AG04450 (cell line): ENCODE measurements around the gene TSPO2. TPM values are rescaled to one million over a fixed set of nuclear protein-coding genes. Genes with fewer than 3 reads are reported as not detected.
"Not testable (repeated sequence)": the region's sequence is repeated elsewhere in the genome, so short reads cannot be mapped to it uniquely, and the experiment has no call there.

Experiments used
- CTCF ChIA-PET: fragments of 300-600, 350-600 bp; formaldehyde crosslinking; extraction: SDS; loops from one replicate; lab custom pipeline; 2022; ENCODE audit warnings: antibody characterized with exemption, inconsistent platforms; lab: Charles Lee
- POLR2A ChIA-PET: fragments of 350-600 bp; formaldehyde crosslinking; extraction: SDS; loops from one replicate; lab custom pipeline; 2021; ENCODE audit warnings: antibody characterized with exemption, inconsistent platforms; lab: Yijun Ruan, JAX
- DNase-seq: peaks from one replicate; pipeline ENCODE4 v3.0.0-alpha.2; 2011; ENCODE audit warnings: low read depth, low spot score
- H3K27ac ChIP-seq: one replicate; pipeline ENCODE4 v1.5.1; 2012; ENCODE audit warnings: low read depth, low read length, control low read depth
- H3K27me3 ChIP-seq: one replicate; pipeline ENCODE4 v1.6.0; 2012; ENCODE audit warnings: low read length; ENCODE audit not compliant: control insufficient read depth, insufficient read depth
- H3K4me3 ChIP-seq: 2 replicates; pipeline ENCODE4 v1.5.1; 2011; ENCODE audit warnings: mild to moderate bottlenecking, low read depth, low read length, control low read depth
- H3K9me3 ChIP-seq: 2 replicates; pipeline ENCODE4 v1.5.1; 2012; ENCODE audit warnings: low read length; ENCODE audit not compliant: control insufficient read depth, insufficient read depth
- polyA plus RNA-seq: library from polyadenylated mRNA; depleted of rRNA; stranded (reverse); fragments of >200 nt; gene quantifications from 2 replicates; pipeline ENCODE4 v1.2.3, GENCODE V29; 2011
- TF ChIP-seq, protein P1 (sequence below): IDR thresholded peaks from 2 replicates; pipeline ENCODE4 v1.5.1; 2011; ENCODE audit warnings: low read depth, low read length, control low read depth, inconsistent platforms

TSPO2 gene
- polyA plus RNA-seq, 1 experiment: not detected

DNA sequence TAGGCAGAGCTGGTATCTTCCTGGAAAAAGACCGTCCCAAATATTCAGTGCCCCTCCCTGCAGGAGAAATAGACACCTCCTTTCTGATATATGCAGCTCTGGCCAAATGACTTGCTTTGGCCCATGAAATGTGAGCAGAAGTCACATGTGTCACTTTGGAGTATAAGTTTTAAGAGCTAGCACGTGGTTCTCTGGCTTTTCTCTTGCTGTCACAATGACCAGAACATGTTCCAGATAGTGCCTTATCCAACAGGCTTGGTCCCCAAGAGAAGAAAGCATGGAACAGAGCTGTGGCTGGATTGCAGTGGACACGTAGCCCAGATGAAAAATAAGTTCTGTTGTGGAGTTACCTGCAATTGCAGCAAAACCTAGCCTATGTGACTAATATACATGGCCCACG lies 43.6 kb upstream of the TSPO2 start:
- peaks cover 14% of the 10 kb centered on the region for H3K27me3 ChIP-seq
- H3K4me3 ChIP-seq: no peak overlapping the region
- H3K27ac ChIP-seq: no peak overlapping the region
- no peaks in the 10 kb centered on the region for H3K9me3 ChIP-seq
- ChIA-PET POLR2A (interaction anchor here (0.7 kb wide), 1 partner anchor 31 kb away, joined by 5 read pairs; no protein-coding TSS in a partner anchor), CTCF (interaction anchor here (0.6 to 3.0 kb wide), 8 partner anchors 10 to 123 kb away, joined by 3 to 14 read pairs (median 4); no protein-coding TSS in a partner anchor)
- no peak for DNase-seq
- TF ChIP-seq, protein P1, sequence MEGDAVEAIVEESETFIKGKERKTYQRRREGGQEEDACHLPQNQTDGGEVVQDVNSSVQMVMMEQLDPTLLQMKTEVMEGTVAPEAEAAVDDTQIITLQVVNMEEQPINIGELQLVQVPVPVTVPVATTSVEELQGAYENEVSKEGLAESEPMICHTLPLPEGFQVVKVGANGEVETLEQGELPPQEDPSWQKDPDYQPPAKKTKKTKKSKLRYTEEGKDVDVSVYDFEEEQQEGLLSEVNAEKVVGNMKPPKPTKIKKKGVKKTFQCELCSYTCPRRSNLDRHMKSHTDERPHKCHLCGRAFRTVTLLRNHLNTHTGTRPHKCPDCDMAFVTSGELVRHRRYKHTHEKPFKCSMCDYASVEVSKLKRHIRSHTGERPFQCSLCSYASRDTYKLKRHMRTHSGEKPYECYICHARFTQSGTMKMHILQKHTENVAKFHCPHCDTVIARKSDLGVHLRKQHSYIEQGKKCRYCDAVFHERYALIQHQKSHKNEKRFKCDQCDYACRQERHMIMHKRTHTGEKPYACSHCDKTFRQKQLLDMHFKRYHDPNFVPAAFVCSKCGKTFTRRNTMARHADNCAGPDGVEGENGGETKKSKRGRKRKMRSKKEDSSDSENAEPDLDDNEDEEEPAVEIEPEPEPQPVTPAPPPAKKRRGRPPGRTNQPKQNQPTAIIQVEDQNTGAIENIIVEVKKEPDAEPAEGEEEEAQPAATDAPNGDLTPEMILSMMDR: no peak

DNA sequence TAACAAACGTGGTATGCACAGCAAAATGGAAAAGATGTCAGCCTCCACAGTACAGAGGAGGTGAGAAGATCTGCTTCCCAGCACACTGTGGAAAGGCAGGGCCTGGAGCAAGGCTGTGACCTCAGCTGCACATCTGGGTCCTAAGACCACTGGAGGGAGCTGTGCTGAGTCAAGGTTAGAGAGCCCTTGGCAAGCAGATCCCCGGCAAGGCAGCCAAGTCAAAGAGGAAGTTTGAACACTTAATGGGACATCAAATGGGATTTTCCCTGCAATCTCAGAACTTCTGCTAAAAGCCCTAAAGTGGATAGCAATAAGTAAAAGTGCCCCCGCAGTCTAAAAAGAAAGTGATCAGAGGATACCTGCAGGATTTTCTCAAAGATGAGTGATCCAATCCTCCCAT lies 42.7 kb upstream of the TSPO2 start:
- CTCF ChIA-PET: interaction anchor here (0.7 to 2.2 kb wide), 4 partner anchors 22 to 124 kb away, joined by 3 to 14 read pairs (median 4); no protein-coding TSS in a partner anchor
- no peak for DNase-seq
- no peak overlapping the region for H3K4me3 ChIP-seq
- TF ChIP-seq, protein P1: peak; percentile 54
- POLR2A ChIA-PET: interaction anchor here (0.7 kb wide), 1 partner anchor 32 kb away, joined by 5 read pairs; no protein-coding TSS in a partner anchor
- no peaks in the 10 kb centered on the region for H3K9me3 ChIP-seq
- H3K27ac ChIP-seq: no peak overlapping the region
- peaks cover 14% of the 10 kb centered on the region for H3K27me3 ChIP-seq

GRCh38 chr6:41000248-41000647 lies 42.0 kb upstream of the TSPO2 start:
- POLR2A ChIA-PET: no interaction called here
- DNase-seq: no peak
- no peak overlapping the region for H3K4me3 ChIP-seq
- H3K9me3 ChIP-seq: no peaks in the 10 kb centered on the region
- peaks cover 14% of the 10 kb centered on the region for H3K27me3 ChIP-seq
- CTCF ChIA-PET: interaction anchor here (1.4 to 1.5 kb wide), 2 partner anchors 10 to 27 kb away, joined by 4 read pairs; no protein-coding TSS in a partner anchor
- TF ChIP-seq, protein P1: no peak
- H3K27ac ChIP-seq: no peak overlapping the region

- CTCF ChIA-PET: interaction anchor here (0.9 kb wide), 1 partner anchor 26 kb away, joined by 4 read pairs; no protein-coding TSS in a partner anchor
- no peak for DNase-seq
- POLR2A ChIA-PET: no interaction called here
- Histone ChIP-seq H3K9me3 (no peaks in the 10 kb centered on the region), H3K27ac (no peak overlapping the region), H3K27me3 (peaks cover 14% of the 10 kb centered on the region), H3K4me3 (no peak overlapping the region)
- TF ChIP-seq, protein P1: no peak
Measured at GRCh38 chr6:41002168-41002567, 40.1 kb upstream of the TSPO2 start.

- H3K9me3 ChIP-seq, POLR2A ChIA-PET, CTCF ChIA-PET, H3K27ac ChIP-seq, DNase-seq, H3K4me3 ChIP-seq: not testable (repeated sequence)
- peaks cover 18% of the 10 kb centered on the region for H3K27me3 ChIP-seq
- TF ChIP-seq, protein P1: peak; percentile 59
Measured at GRCh38 chr6:41006217-41006616, 36.0 kb upstream of the TSPO2 start.

GRCh38 chr6:41006980-41007379 lies 35.3 kb upstream of the TSPO2 start:
- POLR2A ChIA-PET, H3K4me3 ChIP-seq, DNase-seq, CTCF ChIA-PET, H3K9me3 ChIP-seq, H3K27ac ChIP-seq: not testable (repeated sequence)
- peaks cover 19% of the 10 kb centered on the region for H3K27me3 ChIP-seq
